GM18526 (cell line): ENCODE measurements around the gene PGBD5.

Experiments used
- POLR2A ChIP-seq: IDR thresholded peaks from 3 replicates; pipeline ENCODE4 v1.6.1; 2011; ENCODE audit not compliant: insufficient read length; ENCODE audit errors: extremely low read depth

The PGBD5 gene

DNA sequence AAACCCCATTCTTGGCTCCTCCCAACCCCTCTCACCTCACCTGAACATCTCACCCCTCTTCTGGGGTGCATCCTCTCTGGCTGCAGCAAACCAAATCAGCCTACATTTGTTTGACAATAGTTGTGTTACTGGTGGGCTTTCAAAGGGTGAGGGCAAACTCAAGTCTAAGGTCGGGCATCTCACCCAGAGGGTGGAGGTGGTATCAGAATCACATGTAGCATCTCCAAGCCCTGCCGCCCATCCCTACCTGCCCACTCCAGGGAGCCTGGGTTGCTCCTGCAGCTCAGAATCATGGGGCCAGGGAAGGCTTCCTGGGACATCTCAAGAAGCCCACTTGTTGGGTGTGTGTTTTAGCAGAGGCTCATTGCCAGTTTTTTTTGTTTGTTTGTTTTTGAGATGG is 35.8 kb downstream of the PGBD5 start:
- TF ChIP-seq POLR2A, result no peak

GRCh38 chr1:230387876-230388275 is 38.3 kb downstream of the PGBD5 start:
- no peak for TF ChIP-seq POLR2A

GRCh38 chr1:230387296-230387695 is 38.8 kb downstream of the PGBD5 start:
- TF ChIP-seq POLR2A, result no peak

- TF ChIP-seq POLR2A, result no peak
Measured at GRCh38 chr1:230386637-230387262, 39.4 kb downstream of the PGBD5 start.

- no peak for TF ChIP-seq POLR2A
Measured at GRCh38 chr1:230385930-230386329, 40.2 kb downstream of the PGBD5 start.

GRCh38 chr1:230385158-230385450 is 41.0 kb downstream of the PGBD5 start:
- no peak for TF ChIP-seq POLR2A

GRCh38 chr1:230384380-230385157 is 41.6 kb downstream of the PGBD5 start:
- TF ChIP-seq POLR2A, result no peak

DNA sequence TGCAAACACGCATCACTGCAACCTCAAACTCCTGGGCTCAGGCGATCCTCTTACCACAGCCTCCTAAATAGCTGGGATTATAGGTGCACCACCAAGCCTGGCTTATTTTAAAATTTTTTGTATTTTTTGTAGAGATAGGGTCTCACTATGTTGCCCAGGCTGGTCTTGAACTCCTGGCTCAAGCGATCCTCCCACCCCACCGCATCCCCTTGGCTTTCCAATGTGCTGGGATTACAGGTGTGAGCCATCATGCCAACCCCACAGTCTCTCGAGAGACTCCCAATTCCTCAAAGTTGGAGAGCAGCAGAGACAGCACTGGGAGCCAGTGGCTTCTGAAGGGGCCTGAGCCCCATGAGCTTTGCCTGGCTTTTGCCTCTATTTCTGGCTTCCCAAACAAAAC is 42.7 kb downstream of the PGBD5 start:
- no peak for TF ChIP-seq POLR2A

GRCh38 chr1:230382001-230382491 is 44.1 kb downstream of the PGBD5 start:
- TF ChIP-seq POLR2A, result no peak

DNA sequence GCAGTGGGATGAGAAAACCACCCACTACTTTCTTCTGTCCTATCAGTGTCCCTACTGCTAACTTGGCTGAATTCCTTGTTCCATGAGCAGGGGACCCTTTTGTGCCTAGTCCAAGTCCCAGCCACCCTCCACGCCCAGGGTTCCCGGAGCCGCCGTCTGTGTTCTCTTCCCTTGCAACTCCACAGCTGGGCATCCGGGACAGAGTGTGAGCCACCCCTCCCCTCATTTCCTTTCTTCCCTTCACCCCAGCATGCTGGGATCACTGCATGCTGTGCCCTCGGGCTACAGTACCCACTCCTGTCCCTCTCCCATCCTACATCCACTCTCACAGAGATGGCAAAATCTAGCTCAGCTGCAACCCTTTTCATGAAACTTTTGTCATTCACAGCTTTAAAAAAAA is 44.5 kb downstream of the PGBD5 start:
- TF ChIP-seq POLR2A, result no peak

- TF ChIP-seq POLR2A, result no peak
Measured at GRCh38 chr1:230381049-230381467, 45.1 kb downstream of the PGBD5 start.

DNA sequence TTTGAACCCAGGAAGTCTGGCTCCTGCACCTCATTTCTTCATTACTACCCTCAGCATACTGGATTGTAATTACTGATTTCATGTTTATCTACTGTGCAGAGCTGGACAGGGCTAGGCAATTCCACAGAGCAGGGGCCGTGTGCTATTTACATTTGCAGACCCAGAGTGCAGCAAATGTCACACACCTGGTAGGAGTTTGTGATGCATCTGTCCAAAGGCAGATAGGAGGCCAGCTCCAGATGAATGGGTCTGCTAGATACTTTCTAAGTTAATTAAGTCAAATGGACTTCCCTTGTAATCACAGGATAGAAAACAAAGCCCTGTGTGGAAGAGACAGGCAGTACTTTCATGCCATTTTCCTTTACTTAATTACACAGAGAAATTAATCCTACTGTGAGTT is 46.2 kb downstream of the PGBD5 start:
- no peak for TF ChIP-seq POLR2A

- no peak for TF ChIP-seq POLR2A
Measured at GRCh38 chr1:230379462-230379861, 46.7 kb downstream of the PGBD5 start.

GRCh38 chr1:230377851-230378250 is 48.3 kb downstream of the PGBD5 start:
- no peak for TF ChIP-seq POLR2A

- TF ChIP-seq POLR2A, result no peak
Measured at GRCh38 chr1:230377324-230377723, 48.8 kb downstream of the PGBD5 start.

DNA sequence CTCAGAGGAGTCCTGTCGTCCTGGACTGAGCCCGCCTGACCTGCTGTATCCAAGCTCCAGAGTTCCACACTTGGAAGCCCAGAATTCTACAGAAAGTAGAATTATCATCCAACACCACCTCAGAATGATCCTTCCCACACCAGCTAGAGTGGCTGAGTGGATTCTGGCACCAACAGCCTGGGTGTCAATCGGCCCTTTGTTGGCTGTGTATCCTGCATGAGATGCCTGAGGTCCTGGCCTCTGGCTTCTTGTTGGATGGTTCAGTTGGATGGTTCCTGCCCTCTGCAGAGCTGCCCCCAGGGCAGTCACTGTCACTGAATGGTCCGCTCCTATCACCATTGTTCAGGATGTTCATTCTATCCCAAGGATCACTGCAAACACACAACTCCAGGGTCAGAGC is 49.8 kb downstream of the PGBD5 start:
- no peak for TF ChIP-seq POLR2A

- no peak for TF ChIP-seq POLR2A
Measured at GRCh38 chr1:230375780-230376179, 50.4 kb downstream of the PGBD5 start.
